HCEC 1CT (cell line): ENCODE data around the gene ANKRD11.
A peak's percentile ranks its signal among the peaks of the same experiment; 100 is the strongest.

ENCODE experiments used
- DNase-seq: peaks from one replicate; pipeline ENCODE4 v3.0.0-alpha.2; 2017

Gene ANKRD11

DNA sequence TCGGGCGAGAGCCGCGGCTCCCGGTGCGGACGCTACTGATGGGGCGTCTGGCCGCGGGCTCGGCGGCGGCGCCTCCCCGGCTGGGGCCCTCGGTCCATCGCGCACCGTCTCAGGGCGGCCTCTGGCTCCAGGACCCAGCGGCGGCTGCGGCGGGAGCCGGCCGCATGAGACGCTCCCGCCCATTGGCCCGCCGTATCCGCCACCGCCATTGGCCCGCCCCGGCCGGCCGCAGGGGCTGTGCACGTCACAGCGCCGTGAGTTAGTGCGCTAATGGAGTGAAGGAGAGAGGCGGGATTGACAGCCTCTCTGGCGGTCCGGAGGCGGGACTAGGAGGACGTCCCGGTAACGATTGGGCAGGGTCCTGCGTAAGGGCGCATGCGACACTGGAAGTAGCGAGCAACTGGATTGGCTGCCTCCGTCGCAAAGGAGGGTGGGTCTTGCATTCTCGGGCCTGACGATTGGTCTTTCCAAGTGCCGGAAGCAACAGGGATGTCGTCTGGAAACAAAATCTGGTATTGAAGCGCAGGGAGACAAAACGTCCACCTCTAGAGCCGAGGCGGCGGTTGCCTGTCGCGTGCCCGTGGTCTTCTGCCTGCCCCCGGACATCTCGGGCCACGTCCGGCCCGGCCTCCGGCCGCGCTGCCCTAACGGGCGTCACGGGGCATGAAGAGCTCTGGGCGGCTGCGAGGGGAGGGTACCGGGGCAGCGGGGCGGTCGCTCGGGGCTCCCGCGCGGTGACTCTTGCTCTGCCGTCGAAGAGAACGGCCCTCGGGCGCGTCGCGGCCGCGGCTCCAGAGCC, at the start of gene ANKRD11:
Gene ANKRD11 (minus strand): TSS at position 123 of the 799 bp plus-strand sequence. CDS start 173,542 bp downstream, outside the sequence.
- DNase-seq = peak; percentile 100

DNA sequence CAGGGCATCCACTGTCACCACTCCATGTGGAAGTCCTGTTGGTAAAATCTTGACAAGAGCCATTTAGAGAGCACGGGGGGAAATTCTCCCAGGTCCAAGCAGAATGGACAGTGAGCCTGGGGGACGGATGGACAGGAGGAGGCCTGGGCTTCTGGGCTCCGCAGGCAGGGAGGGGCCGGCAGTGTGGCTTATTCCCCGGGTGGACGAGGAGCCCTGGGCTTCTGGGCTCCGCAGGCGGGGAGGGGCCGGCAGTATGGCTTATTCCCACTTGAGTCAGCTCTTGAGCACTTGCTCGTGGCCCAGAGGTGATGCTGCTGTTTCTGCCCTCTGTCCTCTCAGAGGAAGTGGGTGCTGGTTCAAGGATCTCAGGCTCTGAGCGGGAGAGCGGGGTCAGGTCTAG, 47.9 kb upstream of the ANKRD11 start:
- DNase-seq = no peak

DNA sequence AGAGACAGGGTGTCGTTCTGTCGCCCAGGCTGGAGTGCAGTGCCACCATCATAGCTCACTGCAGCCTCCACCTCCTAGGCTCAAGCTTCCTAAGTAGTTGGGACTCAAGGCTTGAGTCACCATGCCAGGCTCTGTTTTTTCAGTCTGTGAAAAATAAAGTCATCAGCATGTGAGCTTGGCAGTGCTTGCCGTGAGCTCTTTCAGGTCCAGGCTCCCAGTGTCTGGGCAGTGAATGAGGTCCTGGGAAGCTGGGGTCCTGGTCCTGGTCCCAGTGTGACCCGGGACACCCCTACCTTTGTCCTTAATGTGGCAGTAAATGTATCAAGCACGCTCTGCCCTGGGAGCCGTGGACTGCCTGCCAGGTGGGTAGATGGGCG, 47.2 kb upstream of the ANKRD11 start:
- no peak for DNase-seq

DNA sequence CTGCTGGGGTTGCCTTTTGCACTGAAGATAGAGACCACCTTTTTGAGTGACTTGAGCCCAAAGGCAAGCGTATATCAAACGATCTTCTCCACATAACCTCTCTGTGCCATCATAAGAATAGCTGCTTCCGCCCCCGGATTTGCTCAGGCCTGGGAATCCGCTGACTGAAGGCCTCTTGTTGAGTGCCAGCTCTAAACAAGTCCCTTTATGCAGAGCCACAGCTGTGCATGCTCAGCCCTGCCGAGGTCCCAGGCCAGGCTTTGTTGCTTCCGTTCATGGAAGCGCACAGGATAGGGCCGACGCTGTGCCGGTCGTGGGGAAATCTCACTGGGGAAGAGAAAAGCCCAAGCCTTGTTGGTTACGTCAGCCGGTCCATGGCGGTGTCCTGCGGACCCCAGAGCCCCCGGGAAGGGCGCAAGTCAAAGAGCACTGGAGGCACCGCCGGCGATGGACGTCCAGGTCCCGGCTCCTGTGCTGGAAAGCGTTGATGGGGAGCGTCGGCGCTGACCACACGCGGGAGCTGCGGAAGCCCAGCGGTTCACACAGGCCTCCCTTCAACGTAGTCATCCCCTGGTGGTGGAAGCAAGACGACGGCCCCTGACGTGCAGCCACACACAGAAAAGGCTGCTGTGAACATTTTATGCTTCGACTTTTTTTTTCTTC, 46.7 kb upstream of the ANKRD11 start:
- DNase-seq = no peak

DNA sequence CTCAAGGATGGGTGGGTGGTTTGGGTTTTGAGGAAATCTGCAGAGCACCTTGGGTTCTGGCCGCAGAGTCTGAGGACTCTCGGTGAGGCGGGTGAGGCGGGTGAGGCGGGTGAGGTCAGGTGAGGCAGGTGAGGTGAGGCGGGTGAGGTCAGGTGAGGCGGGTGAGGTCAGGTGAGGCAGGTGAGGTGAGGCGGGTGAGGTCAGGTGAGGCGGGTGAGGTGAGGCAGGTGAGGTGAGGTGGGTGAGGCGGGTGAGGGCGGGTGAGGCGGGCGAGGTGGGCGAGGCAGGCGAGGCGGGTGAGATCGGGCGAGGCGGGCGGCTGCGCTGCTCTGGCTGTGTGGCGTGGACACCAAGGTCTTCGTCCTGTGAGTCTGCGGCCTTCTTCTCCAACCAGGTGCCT, 46.0 kb upstream of the ANKRD11 start:
- DNase-seq = no peak

DNA sequence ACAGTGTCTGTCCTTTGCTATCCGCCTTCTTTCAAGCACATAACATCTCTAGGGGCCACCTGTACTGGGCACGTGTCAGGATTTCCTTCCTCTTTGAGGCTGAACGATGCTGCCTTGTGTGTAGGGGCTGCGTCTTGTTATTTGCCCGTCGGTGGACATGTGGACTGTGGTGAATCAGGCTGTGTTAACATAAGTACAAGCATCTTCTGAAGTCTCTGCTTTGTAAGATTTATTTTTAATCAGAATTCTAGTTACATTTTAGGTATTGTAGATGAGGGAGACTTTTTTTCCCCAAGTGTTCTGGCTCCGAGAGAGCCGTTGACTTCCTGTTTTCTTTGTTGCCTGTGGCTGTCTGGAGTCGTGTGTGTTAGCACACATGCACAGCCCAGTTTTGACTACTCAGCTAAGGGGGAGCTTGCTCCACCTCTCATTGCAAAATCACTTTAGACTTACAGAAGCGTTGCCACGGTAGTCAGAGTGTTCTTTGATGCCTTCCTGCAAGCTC, 43.9 kb upstream of the ANKRD11 start:
- no peak for DNase-seq

DNA sequence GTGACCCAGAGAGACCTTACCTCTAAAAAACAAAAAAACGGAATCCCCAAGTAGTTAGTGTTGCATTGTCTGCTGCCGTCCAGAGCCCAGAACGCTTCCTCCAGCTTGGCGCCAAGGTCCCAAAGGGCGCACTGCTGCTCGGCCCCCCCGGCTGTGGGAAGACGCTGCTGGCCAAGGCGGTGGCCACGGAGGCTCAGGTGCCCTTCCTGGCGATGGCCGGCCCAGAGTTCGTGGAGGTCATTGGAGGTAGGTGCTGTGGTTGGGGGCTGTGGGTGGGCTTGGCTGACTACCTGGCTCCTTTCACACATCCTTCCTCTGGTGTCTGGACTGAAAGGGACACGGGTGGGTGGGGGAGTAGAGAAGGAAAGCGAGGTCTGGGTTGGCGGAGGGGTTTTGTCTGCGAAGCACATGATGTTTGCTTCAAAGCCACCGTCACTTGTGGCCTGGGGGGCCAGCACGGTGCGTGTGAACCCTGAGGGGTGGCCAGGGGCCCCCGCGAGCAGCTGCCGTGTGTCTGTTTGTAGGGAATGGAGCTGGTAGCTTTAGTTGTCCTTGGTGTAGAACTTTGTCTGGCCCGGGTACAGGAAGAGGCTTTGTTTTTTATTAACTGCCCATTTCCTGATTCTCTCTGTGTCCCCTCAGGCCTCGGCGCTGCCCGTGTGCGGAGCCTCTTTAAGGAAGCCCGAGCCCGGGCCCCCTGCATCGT, 41.6 kb upstream of the ANKRD11 start:
- no peak for DNase-seq

DNA sequence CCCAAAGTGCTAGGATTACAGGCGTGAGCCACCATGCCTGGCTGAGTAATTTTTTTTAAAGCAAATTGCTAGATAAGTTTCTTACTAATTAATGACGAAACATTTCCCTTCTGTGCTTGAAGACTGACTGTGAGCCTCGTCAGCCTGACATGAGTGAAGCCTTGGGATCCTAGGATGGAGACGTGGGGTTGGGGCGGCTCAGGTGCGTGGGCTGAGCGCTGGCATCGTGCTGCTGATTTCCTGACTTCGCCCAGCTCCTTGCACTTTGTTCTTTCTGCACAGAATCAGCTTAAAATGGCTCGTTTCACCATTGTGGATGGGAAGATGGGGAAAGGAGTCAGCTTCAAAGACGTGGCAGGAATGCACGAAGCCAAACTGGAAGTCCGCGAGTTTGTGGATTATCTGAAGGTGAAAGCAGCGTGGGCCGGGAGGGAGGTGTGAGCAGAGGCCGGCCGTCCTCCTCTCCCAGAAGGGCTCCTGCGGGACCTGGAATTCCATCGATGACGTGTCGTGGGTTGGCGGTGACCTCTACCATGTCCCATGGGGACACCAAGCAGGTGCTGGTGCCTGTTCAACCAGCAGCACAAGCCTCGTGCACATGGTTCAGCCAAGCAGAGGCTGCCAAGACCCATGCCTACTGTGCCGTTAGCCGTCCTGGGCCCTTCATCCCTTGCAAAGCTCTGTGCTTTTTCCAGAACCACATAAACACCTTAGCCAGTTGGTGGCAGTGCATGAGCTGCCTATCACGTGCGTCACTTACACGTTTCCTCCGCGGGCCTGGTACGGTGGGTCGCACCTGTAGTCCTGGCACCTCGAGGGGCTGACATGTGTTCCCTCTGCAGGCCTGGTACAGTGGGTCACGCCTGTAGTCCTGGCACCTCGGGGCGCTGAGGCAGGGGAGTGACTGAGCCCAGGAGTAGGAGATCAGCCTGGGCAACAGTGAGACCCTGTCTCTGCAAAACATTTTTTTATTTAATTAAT, 40.3 kb upstream of the ANKRD11 start:
- no peak for DNase-seq

DNA sequence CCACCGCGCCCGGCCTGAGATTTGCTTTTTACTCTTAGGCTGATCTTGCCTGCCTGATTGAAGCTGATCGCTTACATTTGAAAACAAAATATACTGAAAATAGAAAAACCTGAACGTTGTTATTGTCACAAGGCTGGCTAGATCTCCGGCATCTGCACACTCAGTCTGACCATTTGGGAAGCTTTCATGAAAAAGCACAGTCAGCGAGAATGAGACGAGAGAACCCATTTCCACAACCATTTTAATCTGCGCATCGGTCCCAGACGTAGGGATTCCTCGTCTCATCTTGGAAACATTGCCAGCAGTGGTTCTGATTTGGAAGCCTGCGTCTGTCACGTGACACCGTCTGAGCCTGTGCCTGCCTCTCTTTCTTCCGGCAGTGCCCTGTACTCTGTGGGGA, 38.7 kb upstream of the ANKRD11 start:
- DNase-seq = no peak

DNA sequence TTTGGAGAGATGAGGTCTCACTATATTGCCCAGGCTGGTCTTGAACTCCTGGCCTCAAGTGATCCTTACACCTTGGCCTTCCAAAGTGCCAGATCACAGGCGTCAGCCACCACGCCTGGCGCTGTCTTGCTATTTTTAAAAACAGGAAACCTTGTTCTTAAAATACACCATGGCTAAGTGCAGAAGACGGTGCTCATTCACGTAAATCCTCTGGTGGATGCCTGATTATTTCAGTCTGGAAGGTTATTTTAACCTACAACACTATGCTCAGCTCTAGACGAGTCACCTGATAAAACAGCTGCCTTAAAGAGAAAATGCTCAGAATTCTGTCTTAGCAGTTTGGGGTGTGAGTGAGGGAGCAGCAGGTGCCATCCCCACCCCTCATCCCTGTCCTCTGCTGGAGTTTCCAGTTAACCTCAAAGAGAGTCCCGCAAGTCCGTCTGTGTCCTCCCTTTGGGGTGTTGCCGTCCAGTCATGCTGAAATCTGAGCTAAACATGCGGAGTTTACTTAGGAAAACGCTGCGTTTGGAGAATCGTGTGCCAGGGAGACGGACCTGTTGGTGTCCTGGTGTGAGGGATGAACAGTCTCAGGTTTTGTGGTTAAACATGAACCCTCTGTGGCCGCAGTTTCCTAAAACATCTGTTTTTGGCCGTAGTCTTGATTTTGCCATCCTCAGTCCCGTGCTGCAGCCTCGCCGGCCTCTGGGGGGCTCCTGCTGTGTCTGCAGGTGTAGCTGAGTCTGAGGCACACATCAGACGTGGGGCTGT, 35.0 kb upstream of the ANKRD11 start:
- DNase-seq = no peak

DNA sequence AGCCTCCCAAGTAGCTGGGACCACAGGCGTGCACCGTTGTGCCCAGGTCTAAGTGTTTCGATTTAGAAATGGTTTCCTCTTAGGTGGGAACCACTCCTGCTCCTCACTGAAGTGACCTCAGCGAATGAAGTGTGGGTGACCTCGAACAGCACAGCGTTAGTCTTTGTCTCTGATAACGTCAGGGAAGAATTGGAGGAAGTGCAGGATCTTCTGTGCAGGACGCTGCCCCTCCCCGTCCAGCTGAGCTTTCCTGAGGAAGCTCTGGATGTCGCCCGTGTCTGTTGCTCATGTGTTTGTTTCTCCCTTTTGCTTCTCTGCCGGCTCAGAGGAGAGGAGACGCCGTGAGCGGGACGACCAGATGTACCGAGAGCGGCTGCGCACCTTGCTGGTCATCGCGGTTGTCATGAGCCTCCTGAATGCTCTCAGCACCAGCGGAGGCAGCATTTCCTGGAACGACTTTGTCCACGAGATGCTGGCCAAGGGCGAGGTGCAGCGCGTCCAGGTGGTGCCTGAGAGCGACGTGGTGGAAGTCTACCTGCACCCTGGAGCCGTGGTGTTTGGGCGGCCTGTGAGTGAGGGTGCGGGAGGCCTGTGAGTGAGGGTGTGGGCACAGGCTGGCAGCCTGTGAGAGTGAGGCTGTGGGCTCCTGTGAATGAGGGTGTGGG, 33.5 kb upstream of the ANKRD11 start:
- no peak for DNase-seq

DNA sequence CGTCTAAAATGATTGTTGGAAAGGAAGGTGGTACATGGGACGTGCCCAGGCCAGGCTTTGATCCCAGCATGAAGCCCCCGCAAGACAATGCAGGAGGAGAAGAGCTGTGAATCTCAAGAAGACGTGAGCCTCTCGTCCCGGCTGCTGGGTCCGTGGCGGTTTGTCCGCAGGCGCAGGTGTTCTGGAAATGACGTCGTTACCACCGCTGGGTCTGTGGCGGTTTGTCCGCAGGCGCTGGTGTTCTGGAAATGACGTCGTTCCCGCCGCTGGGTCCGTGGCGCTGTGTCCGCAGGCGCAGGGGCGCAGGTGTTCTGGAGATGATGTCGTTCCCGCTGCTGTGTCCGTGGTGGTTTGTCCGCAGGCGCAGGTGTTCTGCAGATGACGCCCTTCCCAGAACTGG, 31.9 kb upstream of the ANKRD11 start:
- DNase-seq = no peak

DNA sequence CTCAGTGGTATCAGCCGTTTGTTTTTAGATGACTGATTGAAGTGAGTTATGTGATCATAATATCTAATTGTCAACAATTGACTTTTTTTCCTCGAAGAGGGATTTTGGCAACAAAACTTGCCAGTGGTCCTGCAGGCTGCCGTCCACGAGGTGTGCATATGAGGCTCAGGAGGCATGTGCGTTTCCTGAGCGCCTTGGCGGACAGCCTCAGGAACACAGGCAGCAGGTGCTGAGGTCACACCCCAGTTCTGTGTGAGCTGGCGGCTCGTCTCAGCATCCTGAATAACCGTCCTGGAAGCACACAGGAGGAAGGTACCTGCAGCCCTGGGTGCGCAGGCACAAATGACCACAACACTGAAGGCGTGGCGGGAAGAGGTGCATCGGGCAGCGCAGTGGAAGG, 29.5 kb upstream of the ANKRD11 start:
- no peak for DNase-seq

DNA sequence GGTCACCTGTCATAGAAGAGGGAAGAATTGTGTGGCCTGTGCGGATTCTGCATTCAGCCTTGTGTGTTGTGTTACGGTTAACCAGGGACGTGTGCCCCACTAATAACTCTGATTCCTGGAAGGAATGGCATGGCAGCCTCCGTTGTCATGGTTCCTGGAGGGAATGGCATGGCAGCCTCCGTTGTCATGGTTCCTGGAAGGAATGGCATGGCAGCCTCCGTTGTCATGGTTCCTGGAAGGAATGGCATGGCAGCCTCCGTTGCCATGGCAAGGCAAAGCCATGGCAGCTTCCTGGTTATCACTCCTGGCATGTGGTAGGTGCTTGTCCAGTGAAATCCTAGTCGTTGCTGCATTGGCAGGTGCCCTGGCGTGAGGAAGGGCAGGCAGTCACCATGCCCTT, 26.8 kb upstream of the ANKRD11 start:
- no peak for DNase-seq

DNA sequence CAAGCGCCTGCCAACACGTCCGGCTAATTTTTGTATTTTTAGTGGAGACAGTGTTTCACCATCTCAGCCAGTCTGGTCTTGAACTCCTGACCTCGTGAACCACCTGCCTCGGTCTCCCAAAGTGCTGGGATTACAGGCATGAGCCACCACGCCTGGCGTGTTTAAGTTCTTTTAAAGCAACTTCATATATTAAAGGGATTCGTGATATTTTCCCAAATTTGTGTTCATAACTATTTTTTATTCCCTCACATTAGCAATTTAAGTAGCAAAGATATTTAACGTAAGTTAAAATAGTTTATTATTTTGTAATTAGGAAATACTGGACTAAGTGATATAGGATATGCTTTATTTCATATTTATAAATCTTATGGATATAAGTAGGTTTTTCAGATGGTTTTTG, 22.1 kb upstream of the ANKRD11 start:
- no peak for DNase-seq

DNA sequence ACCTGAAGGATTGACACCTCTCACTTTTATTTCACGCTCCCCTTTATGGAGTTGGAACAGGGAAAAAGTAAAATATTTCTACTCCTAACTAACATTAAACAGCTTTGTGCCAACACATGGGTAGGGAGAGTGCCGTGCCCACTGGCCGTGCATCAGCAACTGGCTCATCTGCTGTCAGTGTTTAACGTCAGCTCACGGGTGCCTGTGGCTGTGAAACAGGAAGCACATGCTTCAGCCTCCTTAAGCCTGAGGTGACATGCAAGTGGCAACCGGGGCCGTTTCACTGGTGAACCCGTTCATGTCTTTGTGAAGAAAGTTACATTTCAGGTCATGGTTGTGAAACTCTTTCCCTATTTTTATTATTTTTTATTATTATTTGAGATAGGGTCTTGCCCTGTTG, 21.0 kb upstream of the ANKRD11 start:
- no peak for DNase-seq

DNA sequence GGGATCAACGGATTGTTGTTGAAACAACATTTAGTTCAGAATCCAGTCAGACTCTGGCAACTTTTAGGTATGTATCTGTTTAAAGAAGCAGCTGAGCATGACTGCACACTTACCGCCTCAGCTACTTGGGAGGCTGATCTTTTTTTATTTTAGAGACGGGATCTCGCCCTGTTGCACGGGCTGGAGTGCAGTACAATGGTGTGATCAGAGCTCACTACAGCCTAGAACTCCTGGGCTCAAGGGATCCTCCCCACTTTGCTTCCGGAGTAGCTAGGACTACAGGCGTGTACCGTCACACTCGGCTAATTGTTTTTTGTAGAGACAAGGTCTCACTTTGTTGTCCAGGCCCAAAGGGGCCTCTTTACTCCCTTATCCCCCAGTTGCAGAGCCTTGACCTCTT, 20.2 kb upstream of the ANKRD11 start:
- DNase-seq = no peak

DNA sequence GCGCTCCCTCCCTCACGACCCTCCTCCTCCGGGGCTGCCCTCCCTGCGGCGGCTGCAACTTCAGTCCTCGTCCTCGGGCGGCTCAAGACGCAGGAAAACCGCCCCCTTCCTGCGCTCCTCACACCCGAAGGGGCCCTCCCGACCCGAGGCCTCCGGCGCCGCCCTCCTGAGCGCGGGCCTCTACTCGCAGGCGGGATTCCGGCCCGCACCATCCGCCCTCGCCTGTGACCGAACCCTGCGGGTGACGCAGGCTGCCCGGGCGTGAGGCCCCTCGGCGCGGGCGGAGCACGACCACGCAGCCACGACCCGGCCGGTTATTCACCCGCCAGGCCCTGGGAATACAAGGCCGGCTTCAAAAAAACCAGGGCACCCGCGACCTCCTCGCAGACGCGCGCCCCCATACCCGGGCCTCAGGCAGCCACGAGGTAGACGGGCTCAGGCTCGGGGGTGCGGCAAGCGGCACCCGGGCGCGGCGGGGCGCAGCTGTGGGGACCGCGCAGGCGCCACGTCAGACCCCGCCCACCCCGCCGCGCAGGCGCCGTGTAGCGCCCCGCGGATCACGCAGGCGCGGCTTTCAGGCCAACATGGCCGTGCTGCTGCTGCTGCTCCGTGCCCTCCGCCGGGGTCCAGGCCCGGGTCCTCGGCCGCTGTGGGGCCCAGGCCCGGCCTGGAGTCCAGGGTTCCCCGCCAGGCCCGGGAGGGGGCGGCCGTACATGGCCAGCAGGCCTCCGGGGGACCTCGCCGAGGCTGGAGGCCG, 17.7 kb upstream of the ANKRD11 start, which contains the start of gene SPG7:
Gene SPG7 (plus strand): TSS at position 570 of the 757 bp plus-strand sequence. CDS start 15 bp downstream, at position 585.
- DNase-seq = peak; percentile 85

DNA sequence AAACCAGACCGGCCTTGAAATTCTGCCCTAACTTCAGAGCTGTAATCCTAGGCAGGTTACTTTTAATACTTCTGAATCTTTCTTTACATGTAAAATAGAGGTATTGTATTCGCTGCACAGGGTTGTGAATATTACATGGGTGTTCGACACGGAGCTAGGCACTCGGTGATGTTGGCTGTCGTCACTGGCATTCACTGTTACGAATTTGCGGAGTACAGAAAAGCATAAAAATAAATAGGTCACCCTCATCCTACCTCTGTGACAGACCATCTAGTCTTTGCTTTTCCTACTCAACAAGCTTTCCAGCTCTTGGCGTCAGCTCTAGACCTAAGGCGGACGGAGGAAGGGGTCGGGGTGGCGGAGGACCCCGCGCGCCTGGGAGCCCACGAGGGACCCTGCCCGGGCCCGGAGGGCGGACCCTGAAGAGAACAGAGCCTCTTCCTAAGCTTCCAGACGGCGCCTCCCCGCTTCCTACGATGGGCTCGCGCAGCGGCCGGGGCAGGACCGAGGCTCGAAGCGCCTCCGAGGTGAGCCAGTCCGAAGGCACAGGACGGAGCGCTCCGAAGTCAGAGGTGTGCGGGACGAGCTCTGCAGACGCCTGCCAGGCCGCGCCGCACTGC, 17.0 kb upstream of the ANKRD11 start:
- DNase-seq = no peak

DNA sequence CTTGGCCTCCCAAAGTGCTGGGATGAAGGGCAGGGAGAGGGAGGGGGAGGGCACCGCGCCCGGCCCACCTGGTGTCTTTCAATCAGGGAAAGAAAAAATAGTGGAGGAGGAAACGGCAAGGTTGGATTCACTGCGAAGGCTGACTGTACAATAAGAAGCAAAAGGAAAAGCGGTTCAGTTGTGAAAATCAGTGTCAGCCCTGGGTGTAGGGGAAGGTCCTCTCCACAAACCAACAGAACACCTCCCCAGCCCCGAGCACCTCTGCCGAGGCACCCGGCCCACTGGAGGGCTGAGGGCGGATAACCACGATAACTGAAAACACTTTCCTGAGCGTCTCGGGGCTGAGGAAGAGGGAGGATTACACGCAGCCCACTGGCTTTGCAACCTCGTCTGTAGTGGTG, 16.4 kb upstream of the ANKRD11 start:
- no peak for DNase-seq
